ENCODE results near the gene HS3ST6. TPM values are rescaled to one million over a fixed set of nuclear protein-coding genes. Genes with fewer than 3 reads are reported as not detected.
A peak's percentile ranks its signal among the peaks of the same experiment; 100 is the strongest.
"Not testable (repeated sequence)": the region's sequence is repeated elsewhere in the genome, so short reads cannot be mapped to it uniquely, and the experiment has no call there.

HS3ST6 gene
- total and polyA plus RNA-seq, 3 donors from 2014 or later: 0.34 to 1.6 (median 0.94) TPM

GRCh38 chr16:1959269-1960039 is 41.2 kb upstream of the HS3ST6 start, which contains the start of gene NDUFB10:
NDUFB10 (plus strand) TSS chr16:1959538; CDS start chr16:1959625, 87 bp downstream.
- TF ChIP-seq CTCF (IDR thresholded peaks at IDR 0.05): peak; percentile 62 to 75 (median 65)
- peak; percentile 51 for TF ChIP-seq POLR2A (IDR thresholded peaks at IDR 0.05)
- peak within 1 kb of the TSS; percentile 7 to 82 for H3K27ac ChIP-seq
- H3K4me3 ChIP-seq: peak within 1 kb of the TSS; percentile 81 to 89
- H3K27me3 ChIP-seq: no peaks in the 10 kb centered on the region
- intact Hi-C loops (cut with DNase I; ENCODE audit: low total_unique reads): no loop called here
- 0 to 1% methylated on average over 27 to 69 of the region's 79 CpGs for WGBS, 2 donors
- H3K9me3 ChIP-seq: no peaks in the 10 kb centered on the region
- peak; percentile 93 for DNase-seq
- no peaks in the 10 kb centered on the region for H3K36me3 ChIP-seq (ENCODE audit: low read depth, missing control alignments)
- peaks cover 17% of the 10 kb centered on the region for H3K4me1 ChIP-seq

GRCh38 chr16:1958715-1959268 is 40.6 kb upstream of the HS3ST6 start:
- Histone ChIP-seq H3K27me3 (no peaks in the 10 kb centered on the region), H3K36me3 (ENCODE audit: low read depth, missing control alignments) (no peaks in the 10 kb centered on the region), H3K27ac (peak overlapping the region in 1 of 2 donors; percentile 82), H3K9me3 (no peaks in the 10 kb centered on the region), H3K4me3 (peak overlapping the region; percentile 81 to 89), H3K4me1 (peaks cover 16% of the 10 kb centered on the region)
- no peak for TF ChIP-seq POLR2A (IDR thresholded peaks at IDR 0.05)
- no peak for TF ChIP-seq CTCF (IDR thresholded peaks at IDR 0.05)
- 11 to 29% methylated on average over 9 to 14 of the region's 14 CpGs for WGBS, 2 donors
- no peak for DNase-seq
- intact Hi-C loops (cut with DNase I; ENCODE audit: low total_unique reads): no loop called here

- 60 to 78% methylated on average over 22 to 30 of the region's 30 CpGs for WGBS, 2 donors
- H3K27me3 ChIP-seq; intact Hi-C loops (cut with DNase I; ENCODE audit: low total_unique reads); DNase-seq; H3K9me3 ChIP-seq; H3K36me3 ChIP-seq (ENCODE audit: low read depth, missing control alignments): not testable (repeated sequence)
- H3K4me3 ChIP-seq: peak overlapping the region; percentile 21 to 34
- H3K27ac ChIP-seq: peak overlapping the region in 1 of 2 donors; percentile 7
- peaks cover 14% of the 10 kb centered on the region for H3K4me1 ChIP-seq
These were observed 39.9 kb upstream of the HS3ST6 start for GRCh38 chr16:1958143-1958491.

GRCh38 chr16:1957434-1958142 is 39.4 kb upstream of the HS3ST6 start:
- H3K27ac ChIP-seq; H3K36me3 ChIP-seq (ENCODE audit: low read depth, missing control alignments); H3K27me3 ChIP-seq; DNase-seq; H3K9me3 ChIP-seq; intact Hi-C loops (cut with DNase I; ENCODE audit: low total_unique reads): not testable (repeated sequence)
- whole genome bisulfite sequencing, 2 donors: 63 to 78% methylated on average over 19 to 22 of the region's 22 CpGs
- Histone ChIP-seq H3K4me1 (peaks cover 14% of the 10 kb centered on the region), H3K4me3 (peak overlapping the region; percentile 21 to 34)

GRCh38 chr16:1953734-1954133 is 35.5 kb upstream of the HS3ST6 start:
- TF ChIP-seq POLR2A (IDR thresholded peaks at IDR 0.05) (no peak), CTCF (IDR thresholded peaks at IDR 0.05) (no peak)
- no peak overlapping the region for H3K27ac ChIP-seq
- no peak for DNase-seq
- H3K4me1 ChIP-seq: no peaks in the 10 kb centered on the region
- H3K36me3 ChIP-seq (ENCODE audit: low read depth, missing control alignments): no peaks in the 10 kb centered on the region
- H3K4me3 ChIP-seq: no peak overlapping the region
- intact Hi-C loops (cut with DNase I; ENCODE audit: low total_unique reads): no loop called here
- no peaks in the 10 kb centered on the region for H3K27me3 ChIP-seq
- no peaks in the 10 kb centered on the region for H3K9me3 ChIP-seq
- 96 to 97% methylated on average over 7 to 22 of the region's 22 CpGs for WGBS, 2 donors
